Heart left ventricle (tissue), 13 donors: ENCODE data around the gene STK35.

Experiments used
- POLR2A ChIP-seq, 2 donors: fragments of 450-650 bp; IDR thresholded peaks; one replicate each; pipeline ENCODE4 v1.6.1; 2017; ENCODE audit warnings: antibody characterized with exemption in 2 of 2, mild to moderate bottlenecking in 2 of 2, moderate library complexity in 2 of 2
- TF ChIP-seq, protein P1 (sequence below), 12 donors: fragments of 200-600 bp; sonication (generic) in 4 of 12; IDR thresholded peaks; one replicate each; pipeline versions ENCODE4 v1.5.0 to v1.8.0; 2018 to 2022; ENCODE audit warnings: antibody characterized with exemption in 12 of 12, mild to moderate bottlenecking in 5 of 12
- donor health status: ischemic (EF 13 %, LVEDD 7.1; RV severe dilation, severe dysfunction).
- donor health status: DM: no; HTN: yes; CAD: no.
- donor health status: DM: no; HTN: no; CAD: no.
- donor health status: ischemic (EF 25% LVEDD 6.9; RV normal size, moderate dysfunction).
- donor health status: ischemic (EF 25% LVEDD 5.7; RV mildly dilated, moderate dysfunction).
- donor health status: ischemic (EF 35%, LVEDD 5.7; RV mildly dilated, moderate dysfunction).
- donor health status: nonischemic (EF 11% LVEDD 7.7; RV severe dilation, severe dysfunction).
- donor health status: DM: yes; HTN: yes; CAD: no.
- donor health status: PGD.
- donor health status: ischemic (EF 29% LVEDD 5.4; RV normal size, mild dysfunction).
- donor health status: nonischemic (EF 23%, LVEDD 6.1; RV moderate dilation, normal function).

DNA sequence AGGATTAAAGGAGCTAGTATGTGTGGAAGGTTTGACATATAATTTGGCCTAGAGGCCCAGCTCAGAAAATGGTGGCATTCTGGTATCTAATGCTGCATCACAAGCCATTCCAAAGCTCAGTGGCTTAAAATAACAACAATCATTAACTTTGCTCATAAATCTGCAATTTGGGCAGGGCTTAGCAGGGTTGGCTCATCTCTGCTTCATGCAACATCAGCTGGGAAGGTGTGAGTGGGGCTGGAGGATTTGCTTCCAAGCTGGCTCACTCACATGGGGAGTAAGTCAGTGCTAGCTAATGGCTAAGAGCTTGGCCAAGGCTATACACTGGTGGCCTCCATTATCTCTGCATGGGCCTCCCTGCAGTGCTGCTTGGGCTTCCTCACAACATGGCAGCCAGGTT lies 48.0 kb upstream of the STK35 start:
- TF ChIP-seq, protein P1, sequence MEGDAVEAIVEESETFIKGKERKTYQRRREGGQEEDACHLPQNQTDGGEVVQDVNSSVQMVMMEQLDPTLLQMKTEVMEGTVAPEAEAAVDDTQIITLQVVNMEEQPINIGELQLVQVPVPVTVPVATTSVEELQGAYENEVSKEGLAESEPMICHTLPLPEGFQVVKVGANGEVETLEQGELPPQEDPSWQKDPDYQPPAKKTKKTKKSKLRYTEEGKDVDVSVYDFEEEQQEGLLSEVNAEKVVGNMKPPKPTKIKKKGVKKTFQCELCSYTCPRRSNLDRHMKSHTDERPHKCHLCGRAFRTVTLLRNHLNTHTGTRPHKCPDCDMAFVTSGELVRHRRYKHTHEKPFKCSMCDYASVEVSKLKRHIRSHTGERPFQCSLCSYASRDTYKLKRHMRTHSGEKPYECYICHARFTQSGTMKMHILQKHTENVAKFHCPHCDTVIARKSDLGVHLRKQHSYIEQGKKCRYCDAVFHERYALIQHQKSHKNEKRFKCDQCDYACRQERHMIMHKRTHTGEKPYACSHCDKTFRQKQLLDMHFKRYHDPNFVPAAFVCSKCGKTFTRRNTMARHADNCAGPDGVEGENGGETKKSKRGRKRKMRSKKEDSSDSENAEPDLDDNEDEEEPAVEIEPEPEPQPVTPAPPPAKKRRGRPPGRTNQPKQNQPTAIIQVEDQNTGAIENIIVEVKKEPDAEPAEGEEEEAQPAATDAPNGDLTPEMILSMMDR (IDR thresholded peaks at IDR 0.05) = no peak
- TF ChIP-seq POLR2A (IDR thresholded peaks at IDR 0.05) = no peak
